IPS DF 19.7 (cell line): ENCODE measurements around the gene TIGIT.
A peak's percentile ranks its signal among the peaks of the same experiment; 100 is the strongest.

Experiments used
- DNase-seq: peaks from one replicate; pipeline ENCODE4 v3.0.0-alpha.2; 2013; ENCODE audit warnings: low read depth, low spot score

Gene TIGIT

DNA sequence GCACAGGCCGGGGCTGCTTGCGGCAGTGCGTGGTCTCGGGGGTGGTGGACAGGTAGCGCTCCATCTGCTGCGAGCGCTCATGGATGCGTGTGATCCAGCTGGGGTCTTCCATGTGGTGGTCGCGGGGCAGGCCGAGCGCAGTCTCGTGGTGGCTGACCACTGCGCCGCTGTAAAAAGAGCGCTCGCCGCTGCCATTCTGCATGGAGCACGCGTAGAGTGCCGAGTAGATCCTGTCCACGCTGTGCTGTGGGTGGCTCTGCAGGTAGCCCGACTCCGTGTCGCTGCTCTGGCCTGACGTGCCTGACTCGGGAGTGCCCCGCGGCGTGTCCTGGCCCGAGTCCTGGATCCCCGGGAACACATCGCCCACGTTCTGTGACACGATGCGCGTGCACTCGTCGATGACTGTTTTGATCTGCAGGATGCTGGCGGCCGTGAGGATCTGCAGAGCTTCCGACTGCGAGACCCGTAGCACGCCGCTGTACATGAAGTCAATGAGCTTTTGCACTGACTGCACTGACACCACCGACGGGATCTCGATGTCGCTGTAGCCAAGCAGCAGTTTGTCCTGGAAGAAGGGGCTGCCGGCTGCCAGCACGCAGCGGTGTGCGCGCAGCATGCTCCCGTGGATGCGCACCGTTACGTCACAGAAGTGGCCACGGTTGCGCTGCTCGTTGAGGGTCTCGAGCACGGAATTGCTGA is 57.4 kb downstream of the TIGIT start:
- no peak for DNase-seq

DNA sequence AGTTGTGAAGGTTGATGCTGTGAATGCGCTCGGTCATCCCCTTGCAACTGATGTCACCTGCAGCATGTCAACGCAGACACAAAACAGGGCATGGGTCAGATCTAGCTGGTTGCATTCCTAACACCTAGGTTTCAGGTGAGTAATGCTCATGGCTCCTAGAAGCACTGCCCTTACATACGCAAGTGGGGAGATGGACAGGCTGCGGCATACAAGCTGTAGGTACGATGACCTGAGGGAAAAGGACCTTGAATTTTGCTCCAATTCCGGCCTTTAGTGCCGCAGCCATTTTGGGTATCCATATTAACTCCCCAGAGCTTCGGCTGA is 58.0 kb downstream of the TIGIT start:
- no peak for DNase-seq

DNA sequence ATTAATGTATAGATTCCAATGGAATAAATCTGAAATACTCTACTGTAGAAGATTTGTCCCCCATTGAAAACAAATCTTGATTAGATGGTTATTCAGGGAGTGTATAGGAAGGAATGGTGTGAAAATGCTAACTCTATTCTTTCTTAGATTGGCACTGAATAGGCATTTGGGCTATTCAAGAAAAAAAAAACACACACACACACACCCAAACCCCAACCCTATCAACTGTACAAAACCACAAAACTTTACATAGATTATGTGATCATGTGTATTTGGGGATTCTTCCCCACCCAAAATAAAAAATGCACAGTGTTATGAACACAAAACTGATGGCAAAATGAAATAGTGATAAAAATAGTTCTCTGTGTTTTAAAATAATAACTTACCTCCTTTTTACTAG is 61.8 kb downstream of the TIGIT start:
- no peak for DNase-seq

DNA sequence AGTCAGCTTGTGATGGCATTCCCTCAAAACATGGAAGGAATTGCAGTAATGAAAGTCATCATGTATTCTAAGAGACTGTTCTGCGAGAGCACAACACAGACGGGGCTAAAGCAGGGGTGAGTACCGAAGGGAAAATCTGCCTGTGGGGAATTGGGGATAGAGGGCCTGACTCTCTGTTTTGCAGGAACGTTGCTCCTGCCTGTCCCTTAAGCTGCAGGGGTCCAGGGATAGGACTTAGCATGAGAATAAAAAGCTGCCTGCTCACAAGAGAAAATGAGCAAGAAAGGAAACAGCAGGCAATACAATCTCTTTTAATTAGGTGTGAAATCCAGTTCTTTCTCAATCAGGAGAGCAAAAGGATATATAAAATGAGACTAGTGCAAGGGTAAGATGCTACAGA is 62.2 kb downstream of the TIGIT start:
- DNase-seq, result peak; percentile 48

DNA sequence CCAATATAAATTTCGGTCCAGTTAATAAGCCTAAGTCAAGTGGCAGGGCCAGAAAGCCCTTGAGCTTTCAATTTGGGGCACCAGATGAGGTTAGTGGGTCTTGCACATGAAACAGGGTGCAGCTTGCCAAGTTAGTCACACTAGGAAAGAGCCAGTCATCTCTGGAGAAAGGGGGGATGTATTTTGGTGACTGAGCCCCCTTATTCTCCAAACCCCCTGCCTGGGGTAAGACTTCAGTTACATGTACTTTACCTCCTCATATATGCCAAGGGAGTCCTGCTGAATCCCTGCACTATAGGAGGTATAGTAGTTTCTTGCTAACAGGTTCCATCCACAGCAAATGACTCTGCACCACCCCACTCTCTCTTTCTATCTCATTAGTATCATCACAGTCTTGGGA is 62.7 kb downstream of the TIGIT start:
- no peak for DNase-seq
